Heart right ventricle (tissue), 16 donors: Measurements from ENCODE around the gene PIGBOS1. TPM values are rescaled to one million over a fixed set of nuclear protein-coding genes. Genes with fewer than 3 reads are reported as not detected.

Experiments used
- ATAC-seq, 8 donors: fragments of 200-7000 bp; cut with Tn5 transposase; one replicate each; pipeline ENCODE4 v1.9.1; 2020; ENCODE audit warnings: mild to moderate bottlenecking in 8 of 8, moderate library complexity in 8 of 8, moderate number of reproducible peaks in 1 of 8
- DNase-seq, 2 donors: peaks; one replicate each; pipeline ENCODE4 v3.0.0-alpha.2; 2020
- H3K27ac ChIP-seq, 10 donors: fragments of 200-600 bp; sonication (generic) in 2 of 10; one replicate each; pipeline versions ENCODE4 v1.5.0 to v1.8.0; 2020 to 2022; ENCODE audit warnings: mild to moderate bottlenecking in 3 of 10
- H3K27me3 ChIP-seq, 7 donors: fragments of 200-600 bp; one replicate each; pipeline ENCODE4 v1.8.0; 2021 to 2022; ENCODE audit warnings: mild to moderate bottlenecking in 2 of 7
- H3K36me3 ChIP-seq, 9 donors: fragments of 200-600 bp; sonication (generic) in 1 of 9; one replicate each; pipeline versions ENCODE4 v1.5.0 to v1.8.0; 2020 to 2022; ENCODE audit warnings: mild to moderate bottlenecking in 2 of 9
- H3K4me1 ChIP-seq, 9 donors: fragments of 200-600 bp; sonication (generic) in 1 of 9; one replicate each; pipeline versions ENCODE4 v1.5.0 to v1.8.0; 2020 to 2022; ENCODE audit warnings: mild to moderate bottlenecking in 4 of 9
- H3K4me3 ChIP-seq, 10 donors: fragments of 200-600 bp; sonication (generic) in 2 of 10; one replicate each; pipeline versions ENCODE4 v1.5.0 to v1.8.0; 2020 to 2022; ENCODE audit warnings: mild to moderate bottlenecking in 7 of 10, moderate library complexity in 2 of 10
- H3K9me3 ChIP-seq, 11 donors: fragments of 200-600 bp in 10 of 11; sonication (generic) in 2 of 11; one replicate each; pipeline versions ENCODE4 v1.5.0 to v1.8.0; 2013 to 2022; ENCODE audit warnings: mild to moderate bottlenecking in 2 of 11, control low read depth in 1 of 11, moderate library complexity in 1 of 11
- WGBS, 2 donors: extraction: QIAGEN DNeasy Blood & Tissue Kit; methylation state at CpG; one replicate each; pipeline ENCODE4 v1.1.7; 2013; ENCODE audit warnings: inconsistent platforms in 1 of 2; 5-methylcytosine and 5-hydroxymethylcytosine counted together
- intact Hi-C, 10 donors: fragments of 100-400 bp; cut with DNase I; formaldehyde crosslinking; loops; one replicate each; pipeline versions ENCODE4 v1.11.1 to v1.14.2; 2022
- polyA plus RNA-seq, 2 donors: library from polyadenylated mRNA; stranded (reverse); fragments of 200-250 nt; gene quantifications; one replicate each; pipeline ENCODE4 v1.2.3, GENCODE V29; 2013
- total RNA-seq, 10 donors: library from RNA; stranded (reverse); fragmentation: NEBNext Ultra II Directional in 3 of 10; extraction: Animal tissue kit (Norgen Biotek cat#: 25700) in 3 of 10; gene quantifications; one replicate each; pipeline versions ENCODE4 v1.2.1 to v1.2.4, GENCODE V29; 2021 to 2023
- TF ChIP-seq, protein P1 (sequence below), 9 donors: fragments of 200-600 bp; sonication (generic) in 2 of 9; IDR thresholded peaks; one replicate each; pipeline versions ENCODE4 v1.5.0 to v1.8.0; 2021 to 2022; ENCODE audit warnings: antibody characterized with exemption in 9 of 9, mild to moderate bottlenecking in 5 of 9, moderate library complexity in 1 of 9
- donor health status: Arrhythmogenic right ventricular cardiomyopathy.
- donor health status: ischemic (EF 13 %, LVEDD 7.1; RV severe dilation, severe dysfunction).
- donor health status: healthy with polysubstance abuse.
- donor health status: DM: no; HTN: yes; CAD: no.
- donor health status: DM: no; HTN: no; CAD: no.
- donor health status: ischemic (EF 25% LVEDD 6.9; RV normal size, moderate dysfunction).
- donor health status: ischemic (EF 25% LVEDD 5.7; RV mildly dilated, moderate dysfunction).
- donor health status: healthy.
- donor health status: DM: yes; HTN: yes; CAD: no.
- donor health status: Ischemic cardiomyopathy.
- donor health status: ischemic (EF 35%, LVEDD 5.7; RV mildly dilated, moderate dysfunction).
- donor health status: nonischemic (EF 11% LVEDD 7.7; RV severe dilation, severe dysfunction).
- donor health status: DM: yes; HTN: yes; CAD: no.
- donor health status: PGD.
- donor health status: ischemic (EF 29% LVEDD 5.4; RV normal size, mild dysfunction).
- donor health status: nonischemic (EF 23%, LVEDD 6.1; RV moderate dilation, normal function).

The PIGBOS1 gene
- total and polyA plus RNA-seq, 12 donors: 3.3 to 20.5 (median 7.6) TPM

DNA sequence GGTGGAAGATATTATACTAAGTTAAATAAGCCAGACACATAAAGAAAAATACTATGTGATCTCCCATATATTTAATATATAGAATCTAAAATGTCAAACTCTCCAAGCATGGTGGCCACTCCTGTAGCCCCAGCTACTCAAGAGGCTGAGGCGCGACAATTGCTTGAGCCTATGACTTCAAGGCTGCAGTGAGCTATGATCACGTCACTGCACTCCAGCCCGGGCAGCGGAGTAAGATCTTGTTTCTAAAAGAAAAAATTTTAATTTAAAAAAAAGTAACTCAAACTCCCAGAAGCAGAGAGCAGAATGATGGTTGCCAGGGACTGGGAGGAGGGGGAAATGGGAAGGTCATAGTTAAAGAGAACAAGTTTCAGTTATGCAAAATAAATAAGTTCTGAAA, 42.6 kb downstream of the PIGBOS1 start:
- ATAC-seq: no peak
- TF ChIP-seq, protein P1, sequence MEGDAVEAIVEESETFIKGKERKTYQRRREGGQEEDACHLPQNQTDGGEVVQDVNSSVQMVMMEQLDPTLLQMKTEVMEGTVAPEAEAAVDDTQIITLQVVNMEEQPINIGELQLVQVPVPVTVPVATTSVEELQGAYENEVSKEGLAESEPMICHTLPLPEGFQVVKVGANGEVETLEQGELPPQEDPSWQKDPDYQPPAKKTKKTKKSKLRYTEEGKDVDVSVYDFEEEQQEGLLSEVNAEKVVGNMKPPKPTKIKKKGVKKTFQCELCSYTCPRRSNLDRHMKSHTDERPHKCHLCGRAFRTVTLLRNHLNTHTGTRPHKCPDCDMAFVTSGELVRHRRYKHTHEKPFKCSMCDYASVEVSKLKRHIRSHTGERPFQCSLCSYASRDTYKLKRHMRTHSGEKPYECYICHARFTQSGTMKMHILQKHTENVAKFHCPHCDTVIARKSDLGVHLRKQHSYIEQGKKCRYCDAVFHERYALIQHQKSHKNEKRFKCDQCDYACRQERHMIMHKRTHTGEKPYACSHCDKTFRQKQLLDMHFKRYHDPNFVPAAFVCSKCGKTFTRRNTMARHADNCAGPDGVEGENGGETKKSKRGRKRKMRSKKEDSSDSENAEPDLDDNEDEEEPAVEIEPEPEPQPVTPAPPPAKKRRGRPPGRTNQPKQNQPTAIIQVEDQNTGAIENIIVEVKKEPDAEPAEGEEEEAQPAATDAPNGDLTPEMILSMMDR (IDR thresholded peaks at IDR 0.05): no peak
- Histone ChIP-seq H3K27ac (peak overlapping the region in 1 of 10 donors; percentile 66), H3K9me3 (no peaks in the 10 kb centered on the region), H3K27me3 (no peaks in the 10 kb centered on the region), H3K4me3 (no peak overlapping the region), H3K36me3 (peaks cover 0 to 3% (median 0%) of the 10 kb centered on the region in 9 donors), H3K4me1 (peaks cover 0 to 71% (median 0%) of the 10 kb centered on the region in 9 donors)
- DNase-seq: no peak
- intact Hi-C loops: no loop called here
- 91 to 94% methylated on average over 5 of the region's 5 CpGs for WGBS, 2 donors

DNA sequence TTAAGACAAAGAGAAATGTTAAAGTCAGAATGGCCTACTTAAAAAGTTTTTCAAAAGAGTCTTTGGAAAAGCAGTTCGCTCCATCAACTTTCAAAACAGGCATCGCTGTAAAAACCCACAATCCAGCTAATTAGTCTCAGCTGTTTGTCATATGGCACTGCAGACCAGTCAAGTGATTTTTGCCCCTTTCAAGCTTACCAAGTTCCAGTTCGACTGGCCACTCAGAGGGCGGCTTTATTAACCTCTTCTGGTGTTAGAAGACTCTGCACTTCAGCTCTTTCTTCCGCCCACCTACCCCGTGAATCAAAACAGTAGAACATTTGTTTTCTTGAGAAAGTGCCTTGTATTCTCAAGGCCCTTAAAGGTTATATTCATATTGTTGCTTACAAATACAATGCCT, 48.6 kb downstream of the PIGBOS1 start:
- intact Hi-C loops: no loop called here
- H3K27ac ChIP-seq: peak overlapping the region in 1 of 10 donors; percentile 34
- H3K9me3 ChIP-seq: no peaks in the 10 kb centered on the region
- no peaks in the 10 kb centered on the region for H3K27me3 ChIP-seq
- H3K4me1 ChIP-seq: peaks cover 0 to 46% (median 0%) of the 10 kb centered on the region in 9 donors
- ATAC-seq (no peak), DNase-seq (no peak)
- peaks cover 0 to 16% (median 0%) of the 10 kb centered on the region in 9 donors for H3K36me3 ChIP-seq
- 92 to 93% methylated on average over 6 of the region's 6 CpGs for WGBS, 2 donors
- H3K4me3 ChIP-seq: no peak overlapping the region
- TF ChIP-seq, protein P1 (IDR thresholded peaks at IDR 0.05): no peak

DNA sequence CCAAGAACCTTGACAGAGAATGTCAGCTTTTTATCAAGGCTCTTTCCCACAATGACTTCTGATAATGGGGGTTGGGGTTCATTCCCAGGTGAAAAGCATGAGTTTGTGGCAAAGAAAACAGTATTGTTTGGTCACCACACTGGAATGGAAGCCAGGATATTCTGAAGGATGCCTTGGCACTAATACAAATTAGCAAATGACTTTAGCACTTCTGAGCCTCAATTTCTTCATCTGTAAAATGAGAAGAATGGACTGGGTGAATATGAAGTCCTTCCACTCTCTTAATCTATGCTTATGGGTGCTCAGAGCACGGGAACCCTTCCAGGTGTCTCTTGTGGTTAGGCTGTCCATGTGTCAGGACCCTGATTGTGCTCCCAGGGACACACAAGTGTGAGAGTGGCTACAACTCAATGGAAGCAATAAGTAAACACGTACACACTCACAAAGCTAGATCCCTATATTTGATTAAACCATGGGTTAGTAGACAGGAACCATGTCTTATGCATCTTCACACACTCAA, 50.7 kb downstream of the PIGBOS1 start:
- Histone ChIP-seq H3K4me3 (no peak overlapping the region), H3K36me3 (peaks cover 0 to 30% (median 0%) of the 10 kb centered on the region in 9 donors), H3K27ac (peak overlapping the region in 1 of 10 donors; percentile 87), H3K9me3 (no peaks in the 10 kb centered on the region), H3K4me1 (peaks cover 0 to 37% (median 0%) of the 10 kb centered on the region in 9 donors), H3K27me3 (no peaks in the 10 kb centered on the region)
- ATAC-seq (no peak), DNase-seq (no peak)
- TF ChIP-seq, protein P1 (IDR thresholded peaks at IDR 0.05): no peak
- WGBS, 2 donors: 92 to 93% methylated on average over 2 of the region's 2 CpGs
- intact Hi-C loops: no loop called here

DNA sequence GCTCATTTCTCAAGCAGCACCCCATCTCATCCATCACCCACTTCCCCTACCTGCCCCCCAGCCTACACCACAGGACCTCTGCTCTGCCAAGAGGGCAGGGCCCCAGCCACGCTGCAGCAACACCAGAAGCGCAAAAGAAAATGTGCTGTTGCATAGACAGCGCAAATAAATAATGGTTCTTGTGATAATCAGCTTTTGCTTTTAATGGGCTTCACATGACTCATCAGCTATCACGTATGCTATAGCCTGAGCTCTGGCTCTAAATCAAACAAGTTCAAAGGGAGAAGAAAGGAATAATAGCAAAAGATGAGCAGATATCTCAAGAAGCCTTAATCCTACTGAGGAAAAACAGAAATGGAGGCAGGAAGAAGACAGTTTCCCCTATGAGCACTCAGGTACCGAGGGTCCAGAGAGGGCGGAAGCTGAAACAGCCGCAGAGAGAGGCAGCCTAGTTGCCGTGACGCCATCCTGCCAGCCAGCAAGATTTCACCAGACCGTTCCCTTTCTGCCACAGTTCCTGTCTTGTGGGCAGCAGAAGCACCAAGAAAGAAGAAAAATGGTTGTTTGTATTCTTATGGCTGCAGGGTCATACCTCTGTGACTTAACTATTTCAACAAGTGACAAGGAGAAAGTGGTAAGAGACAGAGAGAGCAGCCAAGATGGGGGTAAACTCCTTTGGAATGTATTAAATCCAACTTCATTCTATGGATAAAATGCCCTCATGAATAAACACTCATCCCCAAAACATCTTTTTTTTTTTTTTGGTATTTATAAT, 51.3 kb downstream of the PIGBOS1 start:
- H3K27ac ChIP-seq: peak overlapping the region in 1 of 10 donors; percentile 87
- TF ChIP-seq, protein P1 (IDR thresholded peaks at IDR 0.05): no peak
- H3K4me3 ChIP-seq: peak overlapping the region in 1 of 10 donors; percentile 37
- intact Hi-C loops: no loop called here
- DNase-seq (peak in 1 of 2 donors; percentile 31), ATAC-seq (peak in 5 of 8 donors; percentile 45 to 71 (median 49))
- WGBS, 2 donors: 83% methylated on average over 10 of the region's 10 CpGs
- no peaks in the 10 kb centered on the region for H3K27me3 ChIP-seq
- no peaks in the 10 kb centered on the region for H3K9me3 ChIP-seq
- H3K36me3 ChIP-seq: peaks cover 0 to 36% (median 0%) of the 10 kb centered on the region in 9 donors
- peaks cover 0 to 36% (median 0%) of the 10 kb centered on the region in 9 donors for H3K4me1 ChIP-seq

Other genes starting within 250 kb of the PIGBOS1 start
- gene RSL24D1, start 122.2 kb downstream of the PIGBOS1 start, total RNA-seq: 10 to 100 TPM; 38.0 to 53.1 (median 40.5) TPM
- 10 to 100 TPM; 32.3 to 44.2 TPM for gene RSL24D1, start 122.2 kb downstream of the PIGBOS1 start, polyA plus RNA-seq
- gene RAB27A, start 29.3 kb downstream of the PIGBOS1 start, total RNA-seq: 10 to 100 TPM in 2 of 10 donors, 1 to 10 TPM in 8; 3.0 to 13.9 (median 4.3) TPM
- 1 to 10 TPM; 3.0 to 6.3 TPM for gene RAB27A, start 29.3 kb downstream of the PIGBOS1 start, polyA plus RNA-seq
- gene PIGB, start 99 bp upstream of the PIGBOS1 start, total RNA-seq: 1 to 10 TPM; 1.4 to 4.3 (median 3.1) TPM
- 1 to 10 TPM; 2.7 to 9.9 TPM for gene PIGB, start 99 bp upstream of the PIGBOS1 start, polyA plus RNA-seq
- gene CCPG1, start 89.2 kb upstream of the PIGBOS1 start, total RNA-seq: 100 to 1,000 TPM in 1 of 10 donors, 10 to 100 TPM in 9; 71.2 to 106 (median 88.2) TPM
- 10 to 100 TPM; 24.5 to 32.8 TPM for gene CCPG1, start 89.2 kb upstream of the PIGBOS1 start, polyA plus RNA-seq
- gene PIERCE2, start 89.4 kb upstream of the PIGBOS1 start, total RNA-seq: 10 to 100 TPM in 1 of 10 donors, 1 to 10 TPM in 9; 3.0 to 10.1 (median 4.7) TPM
- gene PIERCE2, start 89.4 kb upstream of the PIGBOS1 start, polyA plus RNA-seq: 10 to 100 TPM in 1 of 2 donors, 1 to 10 TPM in 1; 6.3 to 11.6 TPM
- gene DNAAF4, start 189.1 kb upstream of the PIGBOS1 start, total RNA-seq: 1 to 10 TPM in 1 of 10 donors, under 1 TPM in 7, not detected in 2; 0.34 to 1.8 (median 0.58) TPM
- gene DNAAF4, start 189.1 kb upstream of the PIGBOS1 start, polyA plus RNA-seq: 1 to 10 TPM; 1.5 to 1.6 TPM